ENCODE measurements around the gene SGMS2. TPM values are rescaled to one million over a fixed set of nuclear protein-coding genes. Genes with fewer than 3 reads are reported as not detected.

Gene SGMS2
- polyA plus RNA-seq, 2 of the 4 experiments (the other 2 are of a cell fraction): 8.5 to 22.6 TPM

GRCh38 chr4:107793996-107794395 lies 30.7 kb upstream of the SGMS2 start:
- ChIA-PET CTCF (interaction anchor here (0.8 to 1.0 kb wide), 2 partner anchors 33 to 1897 kb away, joined by 3 read pairs; no protein-coding TSS in a partner anchor), POLR2A (no interaction called here)
- DNase-seq (ENCODE audit: low read depth in 1 of 2, low spot score in 1 of 2) (no peak), FAIRE-seq (no peak), ATAC-seq (no peak)
- no peaks in the 10 kb centered on the region for H3K9me3 ChIP-seq
- WGBS (ENCODE audit: missing lambda C conversion rate): 59% methylated on average over 2 of the region's 2 CpGs
- H3K4me1 ChIP-seq: no peaks in the 10 kb centered on the region
- H3K27ac ChIP-seq: no peak overlapping the region
- H3K4me2 ChIP-seq: no peak overlapping the region
- TF ChIP-seq HES2 (IDR thresholded peaks at IDR 0.05) (no peak), MAZ (IDR thresholded peaks at IDR 0.05; ENCODE audit: borderline replicate concordance, low read depth, low read length) (no peak), EHMT2 (IDR thresholded peaks at IDR 0.05; ENCODE audit: low read depth) (no peak), HMGXB4 (CRISPR knock-in tag; IDR thresholded peaks at IDR 0.05; ENCODE audit: borderline replicate concordance) (no peak), BHLHE40 (IDR thresholded peaks at IDR 0.05; ENCODE audit: low read depth, low read length) (no peak), HOXA7 (CRISPR knock-in tag; IDR thresholded peaks at IDR 0.05) (no peak), ELK1 (IDR thresholded peaks at IDR 0.05; ENCODE audit: low read depth, low read length) (no peak), USF2 (IDR thresholded peaks at IDR 0.05) (no peak), MYC (IDR thresholded peaks at IDR 0.05; ENCODE audit: borderline replicate concordance, low read length) (no peak), NFE2L2 (conservative IDR thresholded peaks at IDR 0.05; ENCODE audit: low read length) (no peak), PHF8 (IDR thresholded peaks at IDR 0.05; ENCODE audit: borderline replicate concordance, low read depth) (no peak), RARB (CRISPR knock-in tag; IDR thresholded peaks at IDR 0.05) (no peak), TFCP2L1 (CRISPR knock-in tag; IDR thresholded peaks at IDR 0.05) (no peak), REST (IDR thresholded peaks at IDR 0.05) (no peak), CHD2 (IDR thresholded peaks at IDR 0.05; ENCODE audit: low read length, partially characterized antibody) (no peak), RFX5 (IDR thresholded peaks at IDR 0.05) (no peak)
- no peak overlapping the region for H3K4me3 ChIP-seq

- POLR2A ChIA-PET: no interaction called here
- no peaks in the 10 kb centered on the region for H3K9me3 ChIP-seq
- no peak overlapping the region for H3K4me2 ChIP-seq
- no peak for DNase-seq (ENCODE audit: low read depth in 1 of 2, low spot score in 1 of 2)
- no peak for ATAC-seq
- 62% methylated on average over 10 of the region's 10 CpGs for WGBS (ENCODE audit: missing lambda C conversion rate)
- no peak overlapping the region for H3K4me3 ChIP-seq
- H3K4me1 ChIP-seq: no peaks in the 10 kb centered on the region
- FAIRE-seq: no peak
- CTCF ChIA-PET: no interaction called here
- H3K27ac ChIP-seq: no peak overlapping the region
- TF ChIP-seq EHF (CRISPR knock-in tag; IDR thresholded peaks at IDR 0.05): no peak
- no peak for TF ChIP-seq KDM5A (IDR thresholded peaks at IDR 0.05)
- TF ChIP-seq SMC3 (IDR thresholded peaks at IDR 0.05): no peak
- no peak for TF ChIP-seq ELK1 (IDR thresholded peaks at IDR 0.05; ENCODE audit: low read depth, low read length)
- no peak for TF ChIP-seq ZNF302 (CRISPR knock-in tag; IDR thresholded peaks at IDR 0.05)
- TF ChIP-seq BHLHE40 (IDR thresholded peaks at IDR 0.05; ENCODE audit: low read depth, low read length): no peak
- no peak for TF ChIP-seq HES2 (IDR thresholded peaks at IDR 0.05)
- no peak for TF ChIP-seq ZFP36 (IDR thresholded peaks at IDR 0.05; ENCODE audit: borderline replicate concordance, partially characterized antibody)
- TF ChIP-seq KDM1A (IDR thresholded peaks at IDR 0.05; ENCODE audit: low read depth): no peak
- TF ChIP-seq POLR2AphosphoS2 (conservative IDR thresholded peaks at IDR 0.05; ENCODE audit: low read length): no peak
- no peak for TF ChIP-seq E2F6 (IDR thresholded peaks at IDR 0.05; ENCODE audit: borderline replicate concordance, low read depth)
These were observed 24.9 kb upstream of the SGMS2 start for GRCh38 chr4:107799669-107800450.

Data from A549 (cell line).